Activated naive CD8-positive, alpha-beta T cell treated with anti-CD3 and anti-CD28 coated beads, Interleukin-2, amount 50 U/mL, for 24 hours (primary cell): ENCODE data around the gene WDPCP.
"Not testable (repeated sequence)": the region's sequence is repeated elsewhere in the genome, so short reads cannot be mapped to it uniquely, and the experiment has no call there.

Experiments
- ATAC-seq: fragments of 150-1000 bp; cut with Tn5 transposase; one replicate; pipeline ENCODE4 v1.10.0; 2021
- DNase-seq: peaks from one replicate; pipeline ENCODE4 v3.0.0; 2021
- H3K27ac Mint-ChIP-seq: one replicate; pipeline ENCODE4 v1.8.0; 2021; ENCODE audit warnings: mild to moderate bottlenecking, mixed read lengths
- H3K27me3 Mint-ChIP-seq: one replicate; pipeline ENCODE4 v1.8.0; 2021; ENCODE audit warnings: mixed read lengths
- H3K36me3 Mint-ChIP-seq: one replicate; pipeline ENCODE4 v1.8.0; 2021; ENCODE audit warnings: low read depth, mixed read lengths
- H3K4me1 Mint-ChIP-seq: one replicate; pipeline ENCODE4 v1.8.0; 2021; ENCODE audit warnings: mixed read lengths
- H3K4me3 Mint-ChIP-seq: one replicate; pipeline ENCODE4 v1.8.0; 2021; ENCODE audit warnings: mild to moderate bottlenecking, moderate library complexity, mixed read lengths
- H3K9me3 Mint-ChIP-seq: one replicate; pipeline ENCODE4 v1.8.0; 2021; ENCODE audit warnings: mixed read lengths

The WDPCP gene

GRCh38 chr2:63101954-63102353 is 486.3 kb downstream of the WDPCP start:
- no peak overlapping the region for H3K4me3 Mint-ChIP-seq
- H3K27ac Mint-ChIP-seq: no peak overlapping the region
- H3K9me3 Mint-ChIP-seq: peaks cover 35% of the 10 kb centered on the region
- H3K36me3 Mint-ChIP-seq: no peaks in the 10 kb centered on the region
- no peaks in the 10 kb centered on the region for H3K4me1 Mint-ChIP-seq
- DNase-seq (no peak), ATAC-seq (no peak)
- peaks cover 9% of the 10 kb centered on the region for H3K27me3 Mint-ChIP-seq

- no peak for ATAC-seq
- DNase-seq: no peak
- Mint-ChIP-seq H3K27me3 (peaks cover 3% of the 10 kb centered on the region), H3K27ac (no peak overlapping the region), H3K9me3 (peaks cover 17% of the 10 kb centered on the region), H3K36me3 (no peaks in the 10 kb centered on the region), H3K4me3 (no peak overlapping the region), H3K4me1 (no peaks in the 10 kb centered on the region)
Measured at GRCh38 chr2:63099032-63099431, 489.2 kb downstream of the WDPCP start.

GRCh38 chr2:63096491-63096890 is 491.8 kb downstream of the WDPCP start:
- no peak overlapping the region for H3K4me3 Mint-ChIP-seq
- peaks cover 7% of the 10 kb centered on the region for H3K9me3 Mint-ChIP-seq
- peaks cover 3% of the 10 kb centered on the region for H3K27me3 Mint-ChIP-seq
- H3K4me1 Mint-ChIP-seq: no peaks in the 10 kb centered on the region
- DNase-seq (no peak), ATAC-seq (no peak)
- no peaks in the 10 kb centered on the region for H3K36me3 Mint-ChIP-seq
- H3K27ac Mint-ChIP-seq: no peak overlapping the region

GRCh38 chr2:63093502-63093901 is 494.8 kb downstream of the WDPCP start:
- ATAC-seq (no peak), DNase-seq (no peak)
- Mint-ChIP-seq H3K4me1 (no peaks in the 10 kb centered on the region), H3K36me3 (no peaks in the 10 kb centered on the region), H3K9me3 (peaks cover 4% of the 10 kb centered on the region), H3K4me3 (no peak overlapping the region), H3K27me3 (peaks cover 3% of the 10 kb centered on the region), H3K27ac (no peak overlapping the region)

GRCh38 chr2:63092857-63093256 is 495.4 kb downstream of the WDPCP start:
- Mint-ChIP-seq H3K9me3 (peaks cover 4% of the 10 kb centered on the region), H3K36me3 (no peaks in the 10 kb centered on the region), H3K4me1 (no peaks in the 10 kb centered on the region), H3K27me3 (peaks cover 3% of the 10 kb centered on the region), H3K27ac (no peak overlapping the region), H3K4me3 (no peak overlapping the region)
- no peak for ATAC-seq
- no peak for DNase-seq

GRCh38 chr2:63092401-63092800 is 495.9 kb downstream of the WDPCP start:
- DNase-seq (no peak), ATAC-seq (no peak)
- Mint-ChIP-seq H3K4me1 (no peaks in the 10 kb centered on the region), H3K9me3 (peaks cover 4% of the 10 kb centered on the region), H3K27ac (no peak overlapping the region), H3K4me3 (no peak overlapping the region), H3K27me3 (peaks cover 3% of the 10 kb centered on the region), H3K36me3 (no peaks in the 10 kb centered on the region)

GRCh38 chr2:63086687-63087086 is 501.6 kb downstream of the WDPCP start:
- Mint-ChIP-seq H3K27ac (no peak overlapping the region), H3K9me3 (no peaks in the 10 kb centered on the region), H3K36me3 (no peaks in the 10 kb centered on the region), H3K4me3 (no peak overlapping the region), H3K27me3 (peaks cover 10% of the 10 kb centered on the region), H3K4me1 (no peaks in the 10 kb centered on the region)
- ATAC-seq (no peak), DNase-seq (no peak)

GRCh38 chr2:63081404-63081803 is 506.9 kb downstream of the WDPCP start:
- Mint-ChIP-seq H3K4me1 (peaks cover 2% of the 10 kb centered on the region), H3K27ac (no peak overlapping the region), H3K36me3 (no peaks in the 10 kb centered on the region), H3K9me3 (no peaks in the 10 kb centered on the region), H3K4me3 (no peak overlapping the region), H3K27me3 (peaks cover 13% of the 10 kb centered on the region)
- no peak for ATAC-seq
- DNase-seq: no peak

- peaks cover 10% of the 10 kb centered on the region for H3K27me3 Mint-ChIP-seq
- peaks cover 2% of the 10 kb centered on the region for H3K4me1 Mint-ChIP-seq
- ATAC-seq (no peak), DNase-seq (peak; percentile 2)
- H3K4me3 Mint-ChIP-seq: no peak overlapping the region
- no peak overlapping the region for H3K27ac Mint-ChIP-seq
- H3K9me3 Mint-ChIP-seq: no peaks in the 10 kb centered on the region
- H3K36me3 Mint-ChIP-seq: no peaks in the 10 kb centered on the region
Measured at GRCh38 chr2:63078852-63079606, 509.2 kb downstream of the WDPCP start.

- H3K27me3 Mint-ChIP-seq: peaks cover 14% of the 10 kb centered on the region
- not testable (repeated sequence) for H3K9me3 Mint-ChIP-seq, H3K27ac Mint-ChIP-seq, H3K4me3 Mint-ChIP-seq, H3K4me1 Mint-ChIP-seq, DNase-seq, ATAC-seq, H3K36me3 Mint-ChIP-seq
Measured at GRCh38 chr2:63074399-63074798, 513.9 kb downstream of the WDPCP start.

GRCh38 chr2:63073994-63074393 is 514.3 kb downstream of the WDPCP start:
- Mint-ChIP-seq H3K4me3 (no peak overlapping the region), H3K27me3 (peaks cover 17% of the 10 kb centered on the region), H3K36me3 (no peaks in the 10 kb centered on the region), H3K4me1 (peaks cover 2% of the 10 kb centered on the region), H3K9me3 (no peaks in the 10 kb centered on the region), H3K27ac (no peak overlapping the region)
- no peak for ATAC-seq
- DNase-seq: no peak

- DNase-seq (no peak), ATAC-seq (no peak)
- Mint-ChIP-seq H3K36me3 (no peaks in the 10 kb centered on the region), H3K27ac (no peak overlapping the region), H3K4me3 (no peak overlapping the region), H3K4me1 (no peaks in the 10 kb centered on the region), H3K27me3 (peaks cover 19% of the 10 kb centered on the region), H3K9me3 (no peaks in the 10 kb centered on the region)
Measured at GRCh38 chr2:63071664-63072063, 516.6 kb downstream of the WDPCP start.
